ENCODE data around the gene GPR153. TPM values are rescaled to one million over a fixed set of nuclear protein-coding genes. Genes with fewer than 3 reads are reported as not detected.

The GPR153 gene
- total RNA-seq, 1 experiment from 2014 or later, result 11.8 TPM

DNA sequence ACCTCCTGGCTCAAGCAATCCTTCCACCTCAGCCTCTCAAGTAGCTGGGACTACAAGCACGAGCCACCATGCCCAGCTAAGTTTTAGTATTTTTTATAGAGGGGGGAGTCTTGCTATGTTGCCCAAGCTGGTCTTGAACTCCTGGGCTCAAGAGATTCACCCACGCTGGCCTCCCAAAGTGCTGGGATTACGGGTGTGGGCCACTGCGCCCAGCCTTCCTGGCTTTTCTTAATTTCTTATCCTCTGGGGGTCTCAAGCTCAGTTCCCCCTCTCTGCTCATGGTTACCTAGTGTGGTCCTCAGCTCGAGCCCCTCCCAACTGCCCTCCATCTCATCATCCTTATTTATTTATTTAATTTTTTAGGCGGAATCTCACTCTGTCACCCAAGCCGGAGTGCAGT, 58.6 kb downstream of the GPR153 start:
- no peak for DNase-seq (ENCODE audit: low read depth)

DNA sequence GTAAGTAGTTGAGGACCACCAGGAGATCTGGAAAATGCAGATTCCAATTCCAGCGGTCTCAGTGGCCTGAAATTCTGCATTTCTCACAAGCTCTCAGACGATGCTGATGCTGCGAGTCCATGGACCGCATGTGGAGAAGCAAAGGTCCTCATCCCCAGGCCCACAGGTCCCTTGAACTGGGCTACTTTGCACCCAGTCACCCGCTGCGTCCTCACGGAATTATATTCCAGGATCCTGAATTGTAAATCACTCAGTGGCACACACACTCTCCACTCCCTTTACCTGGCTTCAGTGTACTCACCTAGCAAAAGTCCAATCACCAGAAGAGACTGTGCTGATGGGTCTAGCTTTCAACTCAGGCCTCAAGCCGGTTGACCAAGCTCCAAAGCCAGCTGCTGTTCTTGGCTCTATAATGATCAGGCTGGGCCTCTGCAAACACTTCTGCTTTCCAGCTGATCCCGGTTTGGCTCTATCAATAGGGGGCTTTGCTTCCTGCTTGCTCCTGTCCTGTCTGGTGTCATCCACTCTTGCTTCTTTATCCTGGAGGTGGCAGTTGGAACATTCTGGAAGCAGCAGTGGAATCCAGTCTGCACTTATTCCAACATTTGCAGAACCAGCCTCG, 60.6 kb downstream of the GPR153 start:
- DNase-seq (ENCODE audit: low read depth), result no peak

DNA sequence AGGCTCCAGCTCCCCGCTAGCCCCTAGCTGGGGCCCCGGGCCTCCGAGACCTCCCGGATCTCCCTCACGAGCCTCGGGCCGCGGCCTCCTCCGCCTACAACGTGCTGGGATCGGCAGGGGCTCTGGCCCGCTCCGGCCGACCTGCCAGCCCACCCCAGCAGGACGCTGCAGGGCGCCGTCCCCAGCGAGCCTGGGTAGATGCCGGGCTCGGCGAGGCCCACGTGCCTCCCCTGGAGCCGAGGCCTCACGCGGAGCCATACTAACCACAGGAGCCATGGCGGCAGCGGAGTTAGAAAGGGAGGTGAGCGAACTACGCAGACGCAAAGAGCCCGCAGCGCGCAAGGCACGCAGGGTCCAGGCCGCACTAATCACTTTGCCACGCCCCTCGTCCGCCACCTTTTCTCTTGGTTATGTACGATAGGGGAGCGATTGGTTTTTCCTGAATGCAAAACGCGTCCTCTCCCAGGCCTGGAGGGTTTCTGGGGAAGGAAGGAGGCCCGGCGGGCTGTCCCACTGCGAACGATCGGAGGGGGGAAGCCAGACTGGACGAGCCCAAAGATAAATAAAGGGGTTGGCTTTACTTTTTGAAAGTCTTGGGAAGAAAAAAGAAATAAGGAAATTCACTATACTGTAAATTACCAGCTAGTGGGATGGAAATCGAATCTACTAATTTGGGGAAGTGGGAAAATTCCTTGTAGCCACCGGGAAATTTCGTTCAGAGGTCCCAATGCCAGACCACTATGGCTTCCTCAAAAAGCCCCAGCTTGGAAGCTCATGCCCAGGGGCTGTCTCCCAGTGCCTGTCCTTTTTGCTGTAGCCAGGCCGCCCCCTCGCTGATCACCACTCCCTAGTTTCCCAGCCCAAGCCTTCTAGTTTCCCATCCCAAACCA, 61.4 kb downstream of the GPR153 start, which contains the start of gene RPL22:
Gene RPL22, minus strand, starts transcription at position 298 of the 890 bp plus-strand sequence. Its CDS starts 22 bp downstream, at position 276.
- DNase-seq (ENCODE audit: low read depth), result peak; percentile 99

DNA sequence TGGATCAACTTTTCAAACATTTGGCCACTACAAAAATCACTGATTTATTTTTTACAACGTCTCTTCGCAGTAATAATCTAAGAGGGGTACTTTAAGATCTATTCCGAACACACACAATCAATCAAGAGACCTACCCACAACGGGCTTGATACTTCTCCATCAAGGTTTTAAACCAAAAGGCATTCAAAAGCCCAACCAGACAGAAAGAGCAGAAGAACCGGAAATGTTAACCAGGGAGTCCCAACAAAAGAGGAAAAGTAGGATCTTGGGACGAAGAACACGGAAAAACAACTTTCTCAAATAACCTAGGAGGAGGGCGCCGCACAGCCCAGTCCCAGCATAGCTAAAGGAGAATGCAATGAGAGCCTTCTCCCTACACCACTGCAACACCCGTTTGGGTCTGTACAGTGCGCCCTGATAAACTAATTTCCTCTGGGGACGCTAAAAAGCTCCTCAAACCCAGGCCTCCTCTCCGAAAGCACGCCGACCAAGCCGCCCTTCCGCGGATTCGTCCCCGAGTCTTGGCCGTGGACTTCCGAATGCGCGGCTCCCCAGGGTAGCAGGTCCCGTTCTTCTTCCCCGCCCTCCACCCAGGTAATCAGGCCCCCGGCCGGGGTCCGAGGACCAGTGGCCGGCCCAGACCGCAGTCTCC, 62.1 kb downstream of the GPR153 start:
- peak; percentile 14 for DNase-seq (ENCODE audit: low read depth)

DNA sequence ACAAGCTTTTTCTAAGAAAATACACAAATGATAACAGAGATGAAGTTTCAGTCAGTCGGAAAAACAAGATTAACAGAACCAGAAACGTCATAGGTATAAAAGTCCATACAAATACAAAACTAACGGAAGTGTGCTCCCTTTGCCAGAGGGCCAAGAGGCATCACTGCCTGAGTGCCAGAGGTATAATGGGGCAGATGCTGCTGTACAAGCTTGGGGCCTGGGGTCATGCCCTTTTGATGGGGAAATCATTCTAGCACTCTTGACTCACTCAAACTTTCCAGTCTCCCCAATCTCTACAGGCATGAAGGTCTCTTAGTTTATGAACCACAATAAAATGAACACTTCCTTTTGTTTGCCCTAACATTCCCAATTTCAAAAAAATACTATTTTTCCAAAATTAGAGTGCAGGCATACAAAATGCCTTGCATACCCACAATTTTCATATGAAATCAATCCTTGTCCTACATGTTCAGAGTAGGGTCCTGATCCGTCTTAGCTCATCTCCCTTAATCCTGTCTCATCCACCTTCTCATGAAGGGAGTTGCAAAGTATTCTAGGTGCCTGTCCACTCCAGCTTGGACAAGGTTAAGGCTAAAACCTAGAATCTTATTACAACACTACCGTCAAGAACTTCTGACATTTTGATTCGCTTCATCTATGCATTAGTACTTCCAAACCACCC, 63.0 kb downstream of the GPR153 start:
- DNase-seq (ENCODE audit: low read depth), result no peak

Other genes with a start within 250 kb of the GPR153 start
- gene KCNAB2, start 215.2 kb downstream of the GPR153 start, total RNA-seq (2014; rRNA removed; shearing (Covaris generic)), result 4.0 and 5.5 TPM in 2 replicates
- gene CHD5, start 80.8 kb downstream of the GPR153 start, total RNA-seq (2014; rRNA removed; shearing (Covaris generic)), result under 0.01 TPM in 1 of 2 replicates, not detected in the other
- gene RPL22, start 61.5 kb downstream of the GPR153 start, total RNA-seq (2014; rRNA removed; shearing (Covaris generic)), result 245 and 306 TPM in 2 replicates
- gene RNF207, start 55.0 kb downstream of the GPR153 start, total RNA-seq (2014; rRNA removed; shearing (Covaris generic)), result 4.9 and 5.0 TPM in 2 replicates
- gene ICMT, start 25.1 kb downstream of the GPR153 start, total RNA-seq (2014; rRNA removed; shearing (Covaris generic)), result 101 and 105 TPM in 2 replicates
- not detected in 2 replicates for gene HES3, start 16.9 kb downstream of the GPR153 start, total RNA-seq (2014; rRNA removed; shearing (Covaris generic))
- 142 and 174 TPM in 2 replicates for gene ACOT7, start 132.7 kb upstream of the GPR153 start, total RNA-seq (2014; rRNA removed; shearing (Covaris generic))
- gene HES2, start 158.8 kb upstream of the GPR153 start, total RNA-seq (2014; rRNA removed; shearing (Covaris generic)), result under 0.01 and 0.10 TPM in 2 replicates
- gene ESPN, start 163.7 kb upstream of the GPR153 start, total RNA-seq (2014; rRNA removed; shearing (Covaris generic)), result 0.10 TPM in 1 of 2 replicates, not detected in the other
- 0.12 and 0.49 TPM in 2 replicates for gene TNFRSF25, start 205.1 kb upstream of the GPR153 start, total RNA-seq (2014; rRNA removed; shearing (Covaris generic))
- gene PLEKHG5, start 230.6 kb upstream of the GPR153 start, total RNA-seq (2014; rRNA removed; shearing (Covaris generic)), result 0.60 and 1.3 TPM in 2 replicates

Measured in RPMI7951 (cell line).